GM12801 (cell line): ENCODE data around the gene DDX55.

Experiments used
- CTCF ChIP-seq: IDR thresholded peaks from one replicate; pipeline ENCODE4 v1.5.1; 2011; ENCODE audit warnings: control low read depth; ENCODE audit not compliant: insufficient read length; ENCODE audit errors: extremely low read depth

Gene DDX55

GRCh38 chr12:123601602-123602489, at the start of gene DDX55:
DDX55 (plus strand) TSS chr12:123602099; CDS start chr12:123602149, 50 bp downstream.
- TF ChIP-seq CTCF: no peak

GRCh38 chr12:123559468-123559867, 42.4 kb upstream of the DDX55 start:
- TF ChIP-seq CTCF: no peak

- TF ChIP-seq CTCF: no peak
These were observed 30.5 kb upstream of the DDX55 start for GRCh38 chr12:123571343-123571813.

GRCh38 chr12:123572391-123572790, 29.5 kb upstream of the DDX55 start:
- no peak for TF ChIP-seq CTCF

GRCh38 chr12:123573870-123574269, 28.0 kb upstream of the DDX55 start:
- TF ChIP-seq CTCF: no peak

- TF ChIP-seq CTCF: no peak
These were observed 25.3 kb upstream of the DDX55 start for GRCh38 chr12:123576611-123577010.

- no peak for TF ChIP-seq CTCF
These were observed 23.7 kb upstream of the DDX55 start for GRCh38 chr12:123578243-123578642.
